ENCODE measurements around the gene TLL1. TPM values are rescaled to one million over a fixed set of nuclear protein-coding genes. Genes with fewer than 3 reads are reported as not detected.

TLL1 gene
- total and polyA plus RNA-seq, 8 donors, result 1.4 to 7.7 (median 3.9) TPM

DNA sequence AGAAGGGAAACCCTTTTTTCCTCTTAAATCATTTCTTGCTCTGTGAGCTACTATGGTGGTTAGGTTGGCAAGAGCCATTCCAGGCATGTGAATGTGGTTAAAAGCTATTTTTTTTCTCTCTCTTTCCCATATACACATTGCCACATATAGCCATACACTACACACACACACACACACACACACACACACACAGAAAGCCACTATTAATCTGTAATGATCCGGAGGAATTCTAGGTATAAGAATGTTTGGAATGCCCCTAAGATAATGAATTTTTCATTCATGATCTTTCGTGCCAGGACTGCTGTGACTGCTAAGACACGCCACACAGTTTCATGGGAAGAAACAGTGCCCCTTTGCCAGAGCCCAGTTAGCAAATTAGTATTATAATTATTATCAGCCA, 21.8 kb upstream of the TLL1 start:
- TF ChIP-seq, protein P1, sequence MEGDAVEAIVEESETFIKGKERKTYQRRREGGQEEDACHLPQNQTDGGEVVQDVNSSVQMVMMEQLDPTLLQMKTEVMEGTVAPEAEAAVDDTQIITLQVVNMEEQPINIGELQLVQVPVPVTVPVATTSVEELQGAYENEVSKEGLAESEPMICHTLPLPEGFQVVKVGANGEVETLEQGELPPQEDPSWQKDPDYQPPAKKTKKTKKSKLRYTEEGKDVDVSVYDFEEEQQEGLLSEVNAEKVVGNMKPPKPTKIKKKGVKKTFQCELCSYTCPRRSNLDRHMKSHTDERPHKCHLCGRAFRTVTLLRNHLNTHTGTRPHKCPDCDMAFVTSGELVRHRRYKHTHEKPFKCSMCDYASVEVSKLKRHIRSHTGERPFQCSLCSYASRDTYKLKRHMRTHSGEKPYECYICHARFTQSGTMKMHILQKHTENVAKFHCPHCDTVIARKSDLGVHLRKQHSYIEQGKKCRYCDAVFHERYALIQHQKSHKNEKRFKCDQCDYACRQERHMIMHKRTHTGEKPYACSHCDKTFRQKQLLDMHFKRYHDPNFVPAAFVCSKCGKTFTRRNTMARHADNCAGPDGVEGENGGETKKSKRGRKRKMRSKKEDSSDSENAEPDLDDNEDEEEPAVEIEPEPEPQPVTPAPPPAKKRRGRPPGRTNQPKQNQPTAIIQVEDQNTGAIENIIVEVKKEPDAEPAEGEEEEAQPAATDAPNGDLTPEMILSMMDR (IDR thresholded peaks at IDR 0.05), result no peak
- DNase-seq, result no peak

DNA sequence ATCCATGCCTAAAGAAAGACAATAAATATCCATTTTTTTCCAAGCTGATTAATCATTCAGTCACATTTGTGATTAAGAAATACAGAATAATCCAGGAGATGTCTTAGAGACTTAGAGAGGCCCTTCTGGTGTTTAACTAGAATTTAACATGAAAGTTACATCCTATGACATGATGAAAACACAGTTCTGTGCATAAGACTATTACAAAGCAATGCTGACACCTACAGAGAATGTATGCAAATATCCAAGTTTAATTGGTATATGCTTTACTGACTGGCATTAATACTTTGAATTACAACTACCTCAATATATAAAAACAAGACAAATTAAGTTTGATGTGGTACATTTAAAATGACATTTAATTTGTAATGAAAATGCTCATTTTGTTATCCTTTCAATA, 17.8 kb upstream of the TLL1 start:
- no peaks in the 10 kb centered on the region for H3K4me1 ChIP-seq
- DNase-seq (no peak), ATAC-seq (no peak)
- intact Hi-C loops (cut with DNase I), result loop anchor here in 1 of 2 donors (5.0 kb wide), 1 partner anchor 237 kb away; no protein-coding TSS in a partner anchor
- H3K27ac ChIP-seq, result no peak overlapping the region
- no peaks in the 10 kb centered on the region for H3K36me3 ChIP-seq
- no peak overlapping the region for H3K4me3 ChIP-seq
- no peaks in the 10 kb centered on the region for H3K9me3 ChIP-seq
- no peaks in the 10 kb centered on the region for H3K27me3 ChIP-seq
- TF ChIP-seq, protein P1 (IDR thresholded peaks at IDR 0.05), result no peak

More for the DNA sequence above, 21.8 kb upstream of the TLL1 start:
- no peak for ATAC-seq
- Histone ChIP-seq H3K4me3 (no peak overlapping the region), H3K27ac (no peak overlapping the region), H3K36me3 (no peaks in the 10 kb centered on the region), H3K4me1 (no peaks in the 10 kb centered on the region), H3K27me3 (no peaks in the 10 kb centered on the region), H3K9me3 (no peaks in the 10 kb centered on the region)
- intact Hi-C loops (cut with DNase I), result no loop called here

DNA sequence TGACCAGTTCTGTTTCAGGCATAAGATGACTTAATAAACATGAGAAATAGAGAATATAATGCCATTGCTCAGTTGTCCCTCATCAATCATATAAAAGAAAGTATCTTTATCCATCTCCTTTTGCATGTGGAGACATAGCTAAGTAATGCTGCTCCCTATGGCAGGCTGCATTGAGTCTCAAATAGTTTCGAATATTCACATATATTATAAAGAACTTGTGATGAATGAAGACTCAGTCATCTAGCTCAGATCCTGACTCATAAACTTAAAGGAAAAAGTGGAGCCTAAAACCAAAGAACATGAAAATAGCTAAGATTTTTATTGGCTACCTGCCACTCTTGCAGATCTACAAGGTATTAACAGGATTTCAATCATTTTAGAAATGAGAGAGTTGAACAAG, 11.7 kb upstream of the TLL1 start:
- H3K9me3 ChIP-seq, result no peaks in the 10 kb centered on the region
- H3K4me3 ChIP-seq, result no peak overlapping the region
- no peaks in the 10 kb centered on the region for H3K27me3 ChIP-seq
- no peak for ATAC-seq
- H3K4me1 ChIP-seq, result no peaks in the 10 kb centered on the region
- DNase-seq, result no peak
- no peaks in the 10 kb centered on the region for H3K36me3 ChIP-seq
- TF ChIP-seq, protein P1 (IDR thresholded peaks at IDR 0.05), result no peak
- intact Hi-C loops (cut with DNase I), result no loop called here
- H3K27ac ChIP-seq, result no peak overlapping the region

DNA sequence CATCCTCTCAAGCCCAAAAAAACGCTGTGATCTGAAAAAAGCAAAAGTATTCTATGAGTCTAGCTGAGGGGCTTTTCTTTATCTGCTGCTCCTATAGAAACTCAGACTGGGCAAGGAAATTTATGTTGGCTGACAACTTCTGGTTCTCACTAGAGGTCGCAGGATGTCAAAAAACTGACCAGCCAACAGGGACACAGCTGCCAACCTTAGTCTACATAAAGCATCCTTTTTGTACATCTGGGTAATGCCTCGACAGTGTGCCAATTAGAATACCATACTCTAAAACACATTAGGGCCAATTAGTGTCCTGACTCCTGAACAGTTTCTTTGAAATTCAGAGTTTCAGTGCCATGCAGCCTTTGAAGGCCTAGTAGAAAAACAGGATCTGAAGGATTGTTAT, 8.8 kb upstream of the TLL1 start:
- TF ChIP-seq, protein P1 (IDR thresholded peaks at IDR 0.05), result no peak
- intact Hi-C loops (cut with DNase I), result no loop called here
- H3K4me1 ChIP-seq, result no peaks in the 10 kb centered on the region
- DNase-seq (no peak), ATAC-seq (no peak)
- no peak overlapping the region for H3K27ac ChIP-seq
- no peak overlapping the region for H3K4me3 ChIP-seq
- H3K27me3 ChIP-seq, result no peaks in the 10 kb centered on the region
- H3K36me3 ChIP-seq, result no peaks in the 10 kb centered on the region
- H3K9me3 ChIP-seq, result no peaks in the 10 kb centered on the region

DNA sequence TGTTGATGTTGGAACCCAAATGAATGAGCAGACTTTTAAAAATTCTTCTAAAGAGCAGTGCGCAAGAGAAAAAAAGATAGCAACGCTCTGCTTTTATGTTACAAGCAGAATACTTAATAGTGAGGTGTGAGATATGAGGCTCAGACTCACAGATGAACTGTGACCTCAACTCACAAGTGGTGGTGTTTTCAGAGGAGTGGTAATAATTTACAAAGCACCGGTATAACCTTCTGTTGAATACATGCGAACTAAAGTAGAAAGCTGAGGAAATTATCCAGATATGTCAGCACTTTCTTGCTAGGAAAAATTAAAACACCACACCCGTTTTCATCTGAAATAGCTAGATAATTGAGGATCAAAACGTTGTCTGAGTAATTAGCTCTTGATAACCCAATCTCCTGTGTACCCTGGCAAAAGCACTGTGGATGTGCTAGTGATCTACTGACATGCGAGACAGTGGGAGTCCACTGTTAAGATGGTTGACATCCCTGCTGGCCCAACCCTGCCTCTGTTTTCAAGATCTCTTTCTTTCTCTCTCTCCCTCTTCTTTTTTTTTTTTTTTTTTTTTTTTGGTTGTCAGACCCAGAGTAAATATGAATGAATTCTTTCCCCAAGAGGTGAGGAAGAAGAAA, 6.9 kb upstream of the TLL1 start:
- no peak for DNase-seq
- no peak for ATAC-seq
- TF ChIP-seq, protein P1 (IDR thresholded peaks at IDR 0.05), result no peak
- intact Hi-C loops (cut with DNase I), result no loop called here
- no peak overlapping the region for H3K27ac ChIP-seq
- H3K36me3 ChIP-seq, result no peaks in the 10 kb centered on the region
- H3K9me3 ChIP-seq, result no peaks in the 10 kb centered on the region
- H3K4me3 ChIP-seq, result no peak overlapping the region
- H3K27me3 ChIP-seq, result peaks cover 4 to 5% of the 10 kb centered on the region in 2 donors
- H3K4me1 ChIP-seq, result no peaks in the 10 kb centered on the region

Measured in left lung (tissue), 10 donors.